Measurements from ENCODE around the gene AR. TPM values are rescaled to one million over a fixed set of nuclear protein-coding genes. Genes with fewer than 3 reads are reported as not detected.
A peak's percentile ranks its signal among the peaks of the same experiment; 100 is the strongest.

Gene AR
- total and polyA plus RNA-seq, 2 donors (not counting 3 experiments of a cell fraction or from before 2014, with no cell fraction given), result 9.3 to 16.0 TPM

- dilution Hi-C loops (cut with MboI; ENCODE audit: extremely low pct_ligation_motif_present, low sequenced_read_pairs) (no loop called here), intact Hi-C loops (cut with micrococcal nuclease) (loop anchor here (5.0 to 10.0 kb wide), 2 partner anchors 186 to 468 kb away; no protein-coding TSS in a partner anchor)
- Histone ChIP-seq H3K9me3 (replicated peaks; ENCODE audit: control insufficient read depth, insufficient read depth, low read length) (no peaks in the 10 kb centered on the region), H3K36me3 (ENCODE audit: control insufficient read depth in 2 of 2, extremely low read depth in 1 of 2, insufficient read depth in 2 of 2, low read length in 2 of 2) (no peaks in the 10 kb centered on the region), H3K4me2 (ENCODE audit: insufficient read depth, low read length) (peak overlapping the region; percentile 79), H3K9ac (replicated peaks; ENCODE audit: extremely low read depth, insufficient read depth, low read length) (peak overlapping the region; percentile 57), H2AFZ (ENCODE audit: low read depth, low read length) (peak overlapping the region; percentile 60), H4K20me1 (replicated peaks; ENCODE audit: control insufficient read depth, extremely low read depth, insufficient read depth, low read length) (no peaks in the 10 kb centered on the region), H3K27ac (ENCODE audit: insufficient read depth, low read depth, low read length) (no peak overlapping the region), H3K79me2 (ENCODE audit: control insufficient read depth, insufficient read depth, low read length) (peaks cover 1% of the 10 kb centered on the region), H3K27me3 (ENCODE audit: control insufficient read depth in 2 of 2, insufficient read depth in 2 of 2, low read length in 2 of 2) (no peaks in the 10 kb centered on the region), H3K9me1 (replicated peaks; ENCODE audit: control insufficient read depth, extremely low read depth, insufficient read depth, low read length) (no peaks in the 10 kb centered on the region), H3K4me3 (replicated peaks in 1 of 3; ENCODE audit: insufficient read depth in 1 of 3, low read depth in 1 of 3, low read length in 3 of 3) (peak overlapping the region in 2 of 3 experiments; percentile 61 to 73), H3K4me1 (ENCODE audit: control insufficient read depth, extremely low read depth, insufficient read depth, low read length) (peaks cover 21% of the 10 kb centered on the region)
- POLR2A ChIA-PET, result no interaction called here
- CTCF ChIA-PET, result interaction anchor here (1.6 to 2.6 kb wide), 2 partner anchors 234 to 472 kb away, joined by 8 to 11 read pairs; no protein-coding TSS in a partner anchor
- TSS peak; percentile 7 for BruUV-seq (replicated peaks)
- DNase-seq (ENCODE audit: low read depth, low spot score), result no peak
- FAIRE-seq, result peak; percentile 79
- TF ChIP-seq POLR2AphosphoS5 (IDR thresholded peaks at IDR 0.05; ENCODE audit: insufficient read depth, low read depth, low read length), result no peak
- TF ChIP-seq FOS (IDR thresholded peaks at IDR 0.05; ENCODE audit: borderline replicate concordance, insufficient read depth, low read length), result no peak
- no peak for TF ChIP-seq MYC (IDR thresholded peaks at IDR 0.05; ENCODE audit: low read depth, low read length)
- TF ChIP-seq CTCF (IDR thresholded peaks at IDR 0.05; ENCODE audit: extremely low read depth in 1 of 2, insufficient read depth in 1 of 2, low read depth in 1 of 2, low read length in 2 of 2), result no peak
Observed at GRCh38 chrX:67546496-67547423, 2.9 kb downstream of the AR start.
